GM15510 (cell line): ENCODE results near the gene NAV2.

Source experiments
- POLR2A ChIP-seq: IDR thresholded peaks from 3 replicates; pipeline ENCODE4 v1.6.1; 2011; ENCODE audit warnings: borderline replicate concordance; ENCODE audit not compliant: insufficient read length; ENCODE audit errors: extremely low read depth

NAV2 gene

GRCh38 chr11:19845626-19846025 lies 133.0 kb downstream of the NAV2 start:
- TF ChIP-seq POLR2A = no peak

- TF ChIP-seq POLR2A = no peak
These were observed 134.1 kb downstream of the NAV2 start for GRCh38 chr11:19846654-19847305.

GRCh38 chr11:19848219-19848618 lies 135.6 kb downstream of the NAV2 start:
- no peak for TF ChIP-seq POLR2A

- no peak for TF ChIP-seq POLR2A
These were observed 136.6 kb downstream of the NAV2 start for GRCh38 chr11:19849107-19849789.

- no peak for TF ChIP-seq POLR2A
These were observed 137.4 kb downstream of the NAV2 start for GRCh38 chr11:19849947-19850593.

- TF ChIP-seq POLR2A = no peak
These were observed 139.7 kb downstream of the NAV2 start for GRCh38 chr11:19852288-19852687.

GRCh38 chr11:19853016-19853415 lies 140.4 kb downstream of the NAV2 start:
- TF ChIP-seq POLR2A = no peak

GRCh38 chr11:19853920-19854319 lies 141.3 kb downstream of the NAV2 start:
- TF ChIP-seq POLR2A = no peak

- TF ChIP-seq POLR2A = no peak
These were observed 148.5 kb downstream of the NAV2 start for GRCh38 chr11:19861171-19861570.

GRCh38 chr11:19862091-19862490 lies 149.5 kb downstream of the NAV2 start:
- TF ChIP-seq POLR2A = no peak

- no peak for TF ChIP-seq POLR2A
These were observed 151.8 kb downstream of the NAV2 start for GRCh38 chr11:19864141-19865140.

- no peak for TF ChIP-seq POLR2A
These were observed 153.4 kb downstream of the NAV2 start for GRCh38 chr11:19866037-19866436.

- no peak for TF ChIP-seq POLR2A
These were observed 153.9 kb downstream of the NAV2 start for GRCh38 chr11:19866521-19866920.

- no peak for TF ChIP-seq POLR2A
These were observed 154.4 kb downstream of the NAV2 start for GRCh38 chr11:19867064-19867463.
